CD14-positive monocyte (primary cell): ENCODE data around the gene PUDP. TPM values are rescaled to one million over a fixed set of nuclear protein-coding genes. Genes with fewer than 3 reads are reported as not detected.
"Not testable (repeated sequence)": the region's sequence is repeated elsewhere in the genome, so short reads cannot be mapped to it uniquely, and the experiment has no call there.

ENCODE experiments used
- DNase-seq, 3 donors: peaks; one replicate each; pipeline ENCODE4 v3.0.0-alpha.2; 2011 to 2022
- H2AFZ ChIP-seq: 2 replicates; pipeline ENCODE4 v1.6.0; 2012; ENCODE audit warnings: mild to moderate bottlenecking, low read depth, low read length, inconsistent platforms; ENCODE audit not compliant: insufficient read depth, poor library complexity, severe bottlenecking
- H3K27ac ChIP-seq, 2 donors: 1 replicate in 1 of 2; 2 replicates in 1 of 2; pipeline ENCODE4 v1.5.1; 2012 to 2013; ENCODE audit warnings: low read length in 2 of 2, control low read depth in 1 of 2, inconsistent platforms in 1 of 2, low read depth in 1 of 2, mild to moderate bottlenecking in 1 of 2
- H3K27me3 ChIP-seq, 2 donors: one replicate each; pipeline versions ENCODE4 v1.6.0 to v1.6.1; 2011 to 2013; ENCODE audit warnings: low read length in 2 of 2; ENCODE audit not compliant: control insufficient read depth in 2 of 2, insufficient read depth in 2 of 2
- H3K36me3 ChIP-seq, 2 donors: replicated peaks in 1 of 2; 1 replicate in 1 of 2; 2 replicates in 1 of 2; pipeline versions ENCODE4 v1.5.1 to v1.6.1; 2012 to 2013; ENCODE audit warnings: low read length in 2 of 2, control low read depth in 1 of 2, inconsistent platforms in 1 of 2, mild to moderate bottlenecking in 1 of 2; ENCODE audit not compliant: insufficient read depth in 2 of 2, control insufficient read depth in 1 of 2
- H3K4me1 ChIP-seq, 2 donors: 1 replicate in 1 of 2; 2 replicates in 1 of 2; pipeline versions ENCODE4 v1.5.1 to v1.6.1; 2012 to 2013; ENCODE audit warnings: low read length in 2 of 2, control low read depth in 1 of 2, inconsistent platforms in 1 of 2, mild to moderate bottlenecking in 1 of 2, moderate library complexity in 1 of 2; ENCODE audit not compliant: insufficient read depth in 2 of 2, control insufficient read depth in 1 of 2
- H3K4me2 ChIP-seq: replicated peaks from 2 replicates; pipeline ENCODE3; 2012; ENCODE audit warnings: low read length, moderate library complexity, mild to moderate bottlenecking; ENCODE audit not compliant: poor library complexity, severe bottlenecking; ENCODE audit errors: extremely low read depth
- H3K4me3 ChIP-seq, 3 experiments: fragments of 200-600 bp in 1 of 3; sonication (generic) in 1 of 3; replicated peaks in 1 of 3; 1 replicate in 2 of 3; 2 replicates in 1 of 3; pipeline ENCODE4 v1.5.1; 2011 to 2013; ENCODE audit warnings: low read length in 3 of 3, mild to moderate bottlenecking in 3 of 3, control low read depth in 2 of 3, low read depth in 2 of 3, inconsistent platforms in 1 of 3, moderate library complexity in 1 of 3
- H3K79me2 ChIP-seq: 2 replicates; pipeline ENCODE4 v1.6.0; 2012; ENCODE audit warnings: mild to moderate bottlenecking, control low read depth, inconsistent platforms, low read length, moderate library complexity; ENCODE audit not compliant: insufficient read depth
- H3K9ac ChIP-seq: 2 replicates; pipeline ENCODE4 v1.6.0; 2017; ENCODE audit warnings: low read length, mild to moderate bottlenecking; ENCODE audit not compliant: insufficient read depth, poor library complexity, severe bottlenecking
- H3K9me3 ChIP-seq, 2 donors: replicated peaks in 1 of 2; 1 replicate in 1 of 2; 2 replicates in 1 of 2; pipeline versions ENCODE4 v1.5.1 to v1.6.1; 2012 to 2013; ENCODE audit warnings: low read length in 2 of 2, control low read depth in 1 of 2; ENCODE audit not compliant: control insufficient read depth in 1 of 2, insufficient read depth in 1 of 2
- H4K20me1 ChIP-seq: 2 replicates; pipeline ENCODE4 v1.6.0; 2012; ENCODE audit warnings: mild to moderate bottlenecking, low read length, control low read depth, moderate library complexity; ENCODE audit not compliant: insufficient read depth
- H3K27ac Mint-ChIP-seq, 7 donors: one replicate each; pipeline ENCODE4 v1.8.0; 2020; ENCODE audit warnings: mild to moderate bottlenecking in 7 of 7, mixed read lengths in 7 of 7, moderate library complexity in 6 of 7, inconsistent platforms in 2 of 7
- H3K27me3 Mint-ChIP-seq, 3 donors: one replicate each; pipeline ENCODE4 v1.8.0; 2021 to 2022; ENCODE audit warnings: low read depth in 3 of 3, mild to moderate bottlenecking in 3 of 3, mixed read lengths in 3 of 3, moderate library complexity in 3 of 3, inconsistent platforms in 1 of 3
- H3K36me3 Mint-ChIP-seq, 2 donors: one replicate each; pipeline ENCODE4 v1.8.0; 2020; ENCODE audit warnings: mixed read lengths in 2 of 2, inconsistent platforms in 1 of 2, mild to moderate bottlenecking in 1 of 2
- H3K4me1 Mint-ChIP-seq: one replicate; pipeline ENCODE4 v1.8.0; 2020; ENCODE audit warnings: mild to moderate bottlenecking, mixed read lengths
- H3K4me3 Mint-ChIP-seq, 2 donors: one replicate each; pipeline ENCODE4 v1.8.0; 2020; ENCODE audit warnings: mild to moderate bottlenecking in 2 of 2, mixed read lengths in 2 of 2, moderate library complexity in 1 of 2
- H3K9me3 Mint-ChIP-seq, 7 donors: one replicate each; pipeline ENCODE4 v1.8.0; 2020 to 2022; ENCODE audit warnings: mixed read lengths in 7 of 7, mild to moderate bottlenecking in 6 of 7, moderate library complexity in 6 of 7, inconsistent platforms in 2 of 7
- CTCF ChIP-seq: fragments of 200-600 bp; IDR thresholded peaks from one replicate; pipeline ENCODE4 v1.8.0; 2022; ENCODE audit warnings: antibody characterized with exemption, mild to moderate bottlenecking
- WGBS: methylation state at CpG from one replicate; pipeline ENCODE4 v1.1.5; 2013; ENCODE audit warnings: missing lambda C conversion rate; ENCODE audit not compliant: insufficient coverage; 5-methylcytosine and 5-hydroxymethylcytosine counted together
- intact Hi-C, 2 donors: fragments of 100-400 bp; cut with micrococcal nuclease; formaldehyde crosslinking; loops; one replicate each; pipeline versions ENCODE4 v1.15.0 to v1.15.1; 2023
- polyA plus RNA-seq, 3 donors: library from polyadenylated mRNA; depleted of rRNA in 1 of 3; unstranded in 2 of 3; stranded (reverse) in 1 of 3; fragments of 300-500 nt in 2 of 3; fragments of >200 nt in 1 of 3; fragmentation: Illumina TruSeq in 2 of 3; gene quantifications; 1 replicate in 2 of 3; 2 replicates in 1 of 3; pipeline ENCODE4 v1.2.3, GENCODE V29; 2012 to 2021

PUDP gene
- polyA plus RNA-seq, 3 donors, result 21.4 to 49.5 (median 45.4) TPM

GRCh38 chrX:7028246-7028645 lies 119.7 kb downstream of the PUDP start:
- WGBS, result 93% methylated on average over 3 of the region's 5 CpGs
- H3K9ac ChIP-seq, result no peak overlapping the region
- TF ChIP-seq CTCF, result no peak
- H3K27me3 ChIP-seq, result no peaks in the 10 kb centered on the region
- H2AFZ ChIP-seq, result no peak overlapping the region
- intact Hi-C loops, result no loop called here
- H3K9me3 ChIP-seq, result no peaks in the 10 kb centered on the region
- no peak overlapping the region for H3K27ac ChIP-seq
- H3K4me2 ChIP-seq, result no peak overlapping the region
- no peaks in the 10 kb centered on the region for H3K79me2 ChIP-seq
- H3K4me1 Mint-ChIP-seq, result no peaks in the 10 kb centered on the region
- no peak overlapping the region for H3K4me3 ChIP-seq
- no peak for DNase-seq
- H3K9me3 Mint-ChIP-seq, result peaks cover 0 to 12% (median 3%) of the 10 kb centered on the region in 7 donors
- no peak overlapping the region for H3K4me3 Mint-ChIP-seq
- no peak overlapping the region for H3K27ac Mint-ChIP-seq
- H3K27me3 Mint-ChIP-seq, result peaks cover 0 to 4% (median 0%) of the 10 kb centered on the region in 3 donors
- H3K36me3 Mint-ChIP-seq, result no peaks in the 10 kb centered on the region
- H4K20me1 ChIP-seq, result no peaks in the 10 kb centered on the region
- no peaks in the 10 kb centered on the region for H3K4me1 ChIP-seq
- no peaks in the 10 kb centered on the region for H3K36me3 ChIP-seq

DNA sequence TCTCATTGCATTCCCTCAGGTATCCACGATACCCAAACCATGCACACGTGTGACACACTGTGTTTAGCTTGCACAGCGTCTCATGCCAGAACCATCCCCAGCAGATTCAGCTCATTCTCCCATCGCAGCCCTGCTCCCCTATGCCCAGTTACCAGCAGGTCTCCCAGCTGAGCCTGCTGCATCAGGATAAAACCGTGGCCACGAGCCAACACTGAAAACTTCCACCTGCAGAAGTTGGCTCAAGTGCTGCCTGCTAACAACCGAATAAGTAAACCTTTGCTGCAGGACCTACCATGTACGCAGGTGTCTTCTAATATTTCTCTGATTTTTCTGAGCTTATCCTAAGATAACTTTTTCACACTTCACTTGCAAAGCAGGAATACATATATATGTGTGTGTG lies 120.9 kb downstream of the PUDP start:
- H3K27ac Mint-ChIP-seq, result no peak overlapping the region
- no peaks in the 10 kb centered on the region for H3K9me3 ChIP-seq
- no peak overlapping the region for H2AFZ ChIP-seq
- H3K9me3 Mint-ChIP-seq, result peaks cover 0 to 12% (median 2%) of the 10 kb centered on the region in 7 donors
- intact Hi-C loops, result no loop called here
- WGBS, result 100% methylated on average over 6 of the region's 8 CpGs
- no peaks in the 10 kb centered on the region for H3K36me3 ChIP-seq
- H3K9ac ChIP-seq, result no peak overlapping the region
- H3K27me3 ChIP-seq, result no peaks in the 10 kb centered on the region
- H3K27ac ChIP-seq, result no peak overlapping the region
- H3K4me1 ChIP-seq, result no peaks in the 10 kb centered on the region
- peaks cover 0 to 4% (median 0%) of the 10 kb centered on the region in 3 donors for H3K27me3 Mint-ChIP-seq
- no peaks in the 10 kb centered on the region for H3K79me2 ChIP-seq
- no peak overlapping the region for H3K4me2 ChIP-seq
- H3K4me1 Mint-ChIP-seq, result no peaks in the 10 kb centered on the region
- H3K4me3 Mint-ChIP-seq, result no peak overlapping the region
- no peak overlapping the region for H3K4me3 ChIP-seq
- H3K36me3 Mint-ChIP-seq, result no peaks in the 10 kb centered on the region
- no peak for TF ChIP-seq CTCF
- no peak for DNase-seq
- H4K20me1 ChIP-seq, result no peaks in the 10 kb centered on the region

DNA sequence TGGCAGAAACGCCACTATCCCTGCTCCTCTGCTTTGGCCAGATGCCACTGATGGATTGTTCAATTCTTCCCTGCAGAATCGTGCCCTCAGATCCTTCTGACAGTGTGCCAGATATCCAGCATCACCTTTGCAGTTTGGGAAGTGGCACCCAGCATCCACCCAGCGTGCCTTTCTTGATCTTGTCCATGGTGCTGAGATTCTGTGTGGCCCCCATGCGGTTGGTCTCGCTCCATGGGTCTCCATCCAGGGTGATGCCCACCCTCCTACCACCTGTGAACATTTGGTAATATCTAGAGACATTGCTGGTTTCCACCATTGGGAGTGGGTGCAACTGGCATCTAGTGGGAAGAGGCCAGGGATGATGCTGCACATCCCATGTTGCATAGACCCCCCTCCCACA lies 121.6 kb downstream of the PUDP start:
- H4K20me1 ChIP-seq, H3K27ac ChIP-seq, H3K36me3 ChIP-seq, intact Hi-C loops, H3K4me3 Mint-ChIP-seq, H3K9ac ChIP-seq, H3K4me1 Mint-ChIP-seq, H3K4me1 ChIP-seq, H2AFZ ChIP-seq, H3K9me3 Mint-ChIP-seq, DNase-seq, H3K9me3 ChIP-seq, H3K27ac Mint-ChIP-seq, H3K4me3 ChIP-seq, H3K79me2 ChIP-seq, H3K4me2 ChIP-seq, H3K27me3 Mint-ChIP-seq, H3K36me3 Mint-ChIP-seq, H3K27me3 ChIP-seq: not testable (repeated sequence)
- 77% methylated on average over 3 of the region's 5 CpGs for WGBS
